HG02642 (cell line): ENCODE data around the gene VEGFC.

Experiments
- ATAC-seq: cut with Tn5 transposase; IDR thresholded peaks from one replicate; pipeline ENCODE4 v1.9.1; 2021; ENCODE audit warnings: mild to moderate bottlenecking; ENCODE audit not compliant: unreplicated experiment, poor library complexity

VEGFC gene

GRCh38 chr4:176774852-176775251 is 17.9 kb downstream of the VEGFC start:
- no peak for ATAC-seq

GRCh38 chr4:176769514-176769913 is 23.2 kb downstream of the VEGFC start:
- ATAC-seq: no peak

GRCh38 chr4:176767183-176767582 is 25.5 kb downstream of the VEGFC start:
- no peak for ATAC-seq

GRCh38 chr4:176762661-176763308 is 29.9 kb downstream of the VEGFC start:
- ATAC-seq: no peak

GRCh38 chr4:176761872-176762271 is 30.9 kb downstream of the VEGFC start:
- ATAC-seq: no peak

GRCh38 chr4:176760471-176760870 is 32.3 kb downstream of the VEGFC start:
- no peak for ATAC-seq

GRCh38 chr4:176758731-176759130 is 34.0 kb downstream of the VEGFC start:
- ATAC-seq: no peak

- no peak for ATAC-seq
Observed at GRCh38 chr4:176758323-176758722, 34.4 kb downstream of the VEGFC start.

GRCh38 chr4:176755613-176756012 is 37.1 kb downstream of the VEGFC start:
- ATAC-seq: no peak

GRCh38 chr4:176755001-176755400 is 37.7 kb downstream of the VEGFC start:
- no peak for ATAC-seq

GRCh38 chr4:176753049-176753448 is 39.7 kb downstream of the VEGFC start:
- no peak for ATAC-seq

GRCh38 chr4:176752191-176752749 is 40.5 kb downstream of the VEGFC start:
- no peak for ATAC-seq

GRCh38 chr4:176751061-176751460 is 41.7 kb downstream of the VEGFC start:
- no peak for ATAC-seq

GRCh38 chr4:176746846-176747245 is 45.9 kb downstream of the VEGFC start:
- no peak for ATAC-seq

- ATAC-seq: no peak
Observed at GRCh38 chr4:176745902-176746301, 46.8 kb downstream of the VEGFC start.

GRCh38 chr4:176744091-176744490 is 48.6 kb downstream of the VEGFC start:
- no peak for ATAC-seq

GRCh38 chr4:176742211-176742610 is 50.5 kb downstream of the VEGFC start:
- ATAC-seq: no peak

- no peak for ATAC-seq
Observed at GRCh38 chr4:176741253-176741652, 51.5 kb downstream of the VEGFC start.

GRCh38 chr4:176735300-176735699 is 57.4 kb downstream of the VEGFC start:
- no peak for ATAC-seq

- ATAC-seq: no peak
Observed at GRCh38 chr4:176734461-176734860, 58.3 kb downstream of the VEGFC start.

- no peak for ATAC-seq
Observed at GRCh38 chr4:176729489-176729888, 63.2 kb downstream of the VEGFC start.

GRCh38 chr4:176726803-176727202 is 65.9 kb downstream of the VEGFC start:
- ATAC-seq: no peak
